ENCODE data around the gene SPARCL1.
"Not testable (repeated sequence)": the region's sequence is repeated elsewhere in the genome, so short reads cannot be mapped to it uniquely, and the experiment has no call there.

Gene SPARCL1, protein sequence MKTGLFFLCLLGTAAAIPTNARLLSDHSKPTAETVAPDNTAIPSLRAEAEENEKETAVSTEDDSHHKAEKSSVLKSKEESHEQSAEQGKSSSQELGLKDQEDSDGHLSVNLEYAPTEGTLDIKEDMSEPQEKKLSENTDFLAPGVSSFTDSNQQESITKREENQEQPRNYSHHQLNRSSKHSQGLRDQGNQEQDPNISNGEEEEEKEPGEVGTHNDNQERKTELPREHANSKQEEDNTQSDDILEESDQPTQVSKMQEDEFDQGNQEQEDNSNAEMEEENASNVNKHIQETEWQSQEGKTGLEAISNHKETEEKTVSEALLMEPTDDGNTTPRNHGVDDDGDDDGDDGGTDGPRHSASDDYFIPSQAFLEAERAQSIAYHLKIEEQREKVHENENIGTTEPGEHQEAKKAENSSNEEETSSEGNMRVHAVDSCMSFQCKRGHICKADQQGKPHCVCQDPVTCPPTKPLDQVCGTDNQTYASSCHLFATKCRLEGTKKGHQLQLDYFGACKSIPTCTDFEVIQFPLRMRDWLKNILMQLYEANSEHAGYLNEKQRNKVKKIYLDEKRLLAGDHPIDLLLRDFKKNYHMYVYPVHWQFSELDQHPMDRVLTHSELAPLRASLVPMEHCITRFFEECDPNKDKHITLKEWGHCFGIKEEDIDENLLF

DNA sequence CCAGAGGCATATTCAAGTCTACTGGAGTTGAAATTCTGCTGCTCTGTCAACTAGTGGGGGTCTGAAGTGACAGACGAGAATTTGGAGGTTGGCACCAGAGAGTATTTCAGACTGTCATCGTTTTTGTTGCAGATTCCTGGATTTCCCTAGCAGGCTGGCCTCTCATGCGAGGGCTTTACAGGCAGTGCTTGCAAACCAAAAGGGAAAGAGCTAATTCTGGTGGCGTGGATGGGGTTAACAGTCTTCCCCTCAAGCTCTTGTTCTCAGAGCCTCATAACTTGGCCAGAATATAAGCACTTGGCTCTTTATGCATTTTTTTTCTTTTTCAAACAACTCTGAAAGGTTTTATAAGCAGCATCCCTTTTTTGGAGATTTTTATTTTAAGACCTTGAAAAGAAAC is at the start of gene SPARCL1:
Gene SPARCL1, minus strand, starts transcription at position 190 of the 400 bp plus-strand sequence. CDS start 29,802 bp downstream, outside the sequence.
- no peak for TF ChIP-seq CTCF (IDR thresholded peaks at IDR 0.05; ENCODE audit: borderline replicate concordance, insufficient read depth, low read depth, low read length)
- no peak within 1 kb of the TSS for H3K4me3 ChIP-seq (ENCODE audit: low read depth, low read length)

DNA sequence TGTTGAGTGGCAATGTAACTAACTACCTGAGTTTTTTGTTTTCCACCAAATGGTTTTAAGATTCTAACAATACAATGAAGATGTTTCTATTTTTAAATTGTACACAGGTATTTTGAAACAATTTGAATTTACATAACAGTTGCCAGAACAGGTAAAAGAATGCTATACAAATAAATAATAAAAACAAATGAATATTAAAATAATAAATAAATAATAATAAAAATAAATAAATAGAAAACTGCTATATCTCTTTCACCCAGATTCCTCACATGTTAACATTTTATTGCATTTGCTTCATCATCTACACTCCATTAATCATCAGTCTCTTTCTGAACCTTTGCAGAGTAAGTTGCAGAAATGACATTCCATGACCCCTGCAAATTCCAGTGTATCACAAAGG is 46.8 kb upstream of the SPARCL1 start:
- no peak for TF ChIP-seq CTCF (IDR thresholded peaks at IDR 0.05; ENCODE audit: borderline replicate concordance, insufficient read depth, low read depth, low read length)
- no peak overlapping the region for H3K4me3 ChIP-seq (ENCODE audit: low read depth, low read length)

DNA sequence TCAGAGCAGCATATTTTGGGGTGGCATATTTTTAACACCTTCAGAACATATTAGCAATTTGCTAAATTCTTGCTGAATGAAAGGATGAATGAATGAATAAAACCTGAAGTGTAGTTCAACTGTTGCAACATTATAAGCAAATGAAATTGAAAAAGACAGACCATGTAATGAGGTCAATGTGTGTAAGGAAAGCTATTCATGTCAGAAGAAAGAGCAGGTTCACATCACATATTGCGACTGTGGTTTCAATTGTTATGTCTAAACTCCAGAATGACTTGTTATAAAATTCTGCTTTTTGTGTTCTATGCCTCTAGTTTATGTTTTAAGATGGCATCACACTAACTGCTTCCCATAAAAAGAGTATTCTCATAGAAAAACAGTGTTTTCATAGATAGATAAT is 46.2 kb upstream of the SPARCL1 start:
- TF ChIP-seq CTCF (IDR thresholded peaks at IDR 0.05; ENCODE audit: borderline replicate concordance, insufficient read depth, low read depth, low read length), result no peak
- no peak overlapping the region for H3K4me3 ChIP-seq (ENCODE audit: low read depth, low read length)

GRCh38 chr4:87574996-87575395 is 45.8 kb upstream of the SPARCL1 start:
- TF ChIP-seq CTCF (IDR thresholded peaks at IDR 0.05; ENCODE audit: borderline replicate concordance, insufficient read depth, low read depth, low read length), result no peak

DNA sequence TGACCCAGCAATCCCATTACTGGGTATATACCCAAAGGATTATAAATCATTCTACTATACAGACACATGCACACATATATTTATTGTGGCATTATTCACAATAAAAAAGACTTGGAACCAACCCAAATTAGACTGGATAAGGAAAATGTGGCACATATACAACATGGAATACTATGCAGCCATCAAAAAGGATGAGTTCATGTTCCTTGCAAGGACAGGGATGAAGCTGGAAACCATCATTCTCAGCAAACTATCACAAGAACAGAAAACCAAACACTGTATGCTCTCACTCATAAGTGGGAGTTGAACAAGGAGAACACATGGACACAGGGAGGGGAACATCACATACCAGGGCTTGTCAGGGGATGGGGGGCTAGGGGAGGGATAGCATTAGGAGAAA is 45.2 kb upstream of the SPARCL1 start:
- H3K4me3 ChIP-seq (ENCODE audit: low read depth, low read length), result not testable (repeated sequence)

More at GRCh38 chr4:87574996-87575395, 45.8 kb upstream of the SPARCL1 start:
- H3K4me3 ChIP-seq (ENCODE audit: low read depth, low read length), result no peak overlapping the region

GRCh38 chr4:87570290-87570805 is 41.2 kb upstream of the SPARCL1 start:
- no peak overlapping the region for H3K4me3 ChIP-seq (ENCODE audit: low read depth, low read length)
- no peak for TF ChIP-seq CTCF (IDR thresholded peaks at IDR 0.05; ENCODE audit: borderline replicate concordance, insufficient read depth, low read depth, low read length)

GRCh38 chr4:87567191-87567590 is 38.0 kb upstream of the SPARCL1 start:
- H3K4me3 ChIP-seq (ENCODE audit: low read depth, low read length), result no peak overlapping the region
- no peak for TF ChIP-seq CTCF (IDR thresholded peaks at IDR 0.05; ENCODE audit: borderline replicate concordance, insufficient read depth, low read depth, low read length)

All from GM12875 (cell line).